GM08714 (cell line): Measurements from ENCODE around the gene CAND2.
"Not testable (repeated sequence)": the region's sequence is repeated elsewhere in the genome, so short reads cannot be mapped to it uniquely, and the experiment has no call there.

Experiments
- H3K4me3 ChIP-seq: fragments of 200-500 bp; sonication (Bioruptor generic); 2 replicates; pipeline ENCODE4 v1.5.1; 2014; ENCODE audit warnings: mild to moderate bottlenecking, low read length, inconsistent platforms
- ZNF274 ChIP-seq: IDR thresholded peaks from 2 replicates; pipeline ENCODE4 v1.6.1; 2012; ENCODE audit warnings: mild to moderate bottlenecking, low read depth, low read length

The CAND2 gene

GRCh38 chr3:12839156-12839946 is 42.9 kb downstream of the CAND2 start:
- peak overlapping the region; percentile 94 for H3K4me3 ChIP-seq
- no peak for TF ChIP-seq ZNF274

- H3K4me3 ChIP-seq, result peak overlapping the region; percentile 94
Observed at GRCh38 chr3:12840148-12840547, 43.7 kb downstream of the CAND2 start.

DNA sequence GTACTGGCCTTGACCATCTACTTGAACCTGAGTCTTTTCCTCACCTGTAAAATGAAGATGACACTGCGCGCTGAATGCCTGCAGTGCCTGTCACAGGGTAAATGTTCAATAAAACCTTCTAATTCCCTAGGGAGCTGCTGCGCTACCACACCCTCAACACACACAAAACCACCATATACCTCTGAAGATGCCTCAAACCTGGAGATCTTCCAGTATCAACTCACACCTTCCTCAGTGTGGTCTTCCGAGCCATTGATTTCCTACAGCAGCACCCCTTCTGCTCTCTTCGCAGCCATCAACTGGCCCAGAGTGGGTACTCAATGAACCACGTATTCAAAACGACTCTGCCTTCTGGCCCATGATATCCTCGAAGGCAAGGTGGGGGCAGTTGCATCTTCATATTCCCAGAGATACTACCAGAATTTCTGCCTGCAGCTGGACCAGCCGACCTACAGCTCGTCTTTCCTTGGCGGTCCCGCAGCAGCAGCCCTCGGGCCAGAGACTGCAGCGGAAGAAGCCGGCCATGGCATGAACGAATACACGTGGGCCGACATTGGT is 44.2 kb downstream of the CAND2 start:
- no peak for TF ChIP-seq ZNF274
- H3K4me3 ChIP-seq, result peak overlapping the region; percentile 94

GRCh38 chr3:12841149-12841969 is 44.9 kb downstream of the CAND2 start, which contains the start of gene RPL32:
Gene RPL32, minus strand, starts transcription at chr3:12841565. Its CDS starts 1,328 bp downstream, at chr3:12840237.
- TF ChIP-seq ZNF274, result no peak
- H3K4me3 ChIP-seq, result peak within 1 kb of the TSS; percentile 94

GRCh38 chr3:12841970-12842328 is 45.5 kb downstream of the CAND2 start:
- H3K4me3 ChIP-seq, result peak overlapping the region; percentile 26; the same call in 1 of the 2 replicates
- TF ChIP-seq ZNF274, result no peak

GRCh38 chr3:12842469-12842868 is 46.0 kb downstream of the CAND2 start:
- TF ChIP-seq ZNF274, result no peak
- no peak overlapping the region for H3K4me3 ChIP-seq

DNA sequence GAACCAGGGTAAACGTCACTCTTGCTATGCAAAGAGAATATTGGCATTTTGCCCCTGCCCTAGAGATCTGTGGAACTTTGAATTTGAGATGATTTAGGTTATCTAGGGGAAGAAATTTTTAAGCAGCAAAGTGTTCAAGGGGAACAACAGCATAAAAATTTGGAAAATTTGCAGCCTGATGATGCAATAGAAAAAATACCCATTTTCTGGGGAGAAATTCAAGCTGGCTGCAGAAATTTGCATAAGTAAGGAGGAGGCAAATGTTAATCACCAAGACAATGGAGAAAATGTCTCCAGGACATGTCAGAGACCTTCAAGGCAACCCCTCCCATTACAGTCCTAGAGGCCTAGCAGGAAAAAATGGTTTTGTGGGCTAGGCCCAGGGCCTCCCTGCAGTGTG is 49.3 kb downstream of the CAND2 start:
- TF ChIP-seq ZNF274, result no peak
- H3K4me3 ChIP-seq, result no peak overlapping the region

DNA sequence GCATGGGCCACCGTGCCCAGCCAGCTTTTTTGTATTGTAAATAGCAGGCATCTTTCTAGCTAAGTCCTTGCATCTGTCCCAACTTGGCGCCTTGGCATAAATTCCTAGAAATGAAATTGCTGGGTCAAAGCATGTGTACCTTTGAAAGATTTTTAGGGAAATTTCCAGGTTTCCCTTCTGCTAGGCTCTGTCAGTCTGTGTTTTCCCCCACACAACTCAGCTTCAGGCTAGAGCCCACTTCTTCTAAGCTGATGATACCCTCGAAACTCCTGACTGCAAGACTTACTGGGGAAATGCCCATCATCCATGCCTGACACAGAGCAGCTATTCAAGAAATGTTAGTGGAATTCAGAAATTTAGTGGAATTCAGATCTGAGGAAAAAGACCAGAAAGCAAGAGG is 55.7 kb downstream of the CAND2 start:
- no peak overlapping the region for H3K4me3 ChIP-seq
- TF ChIP-seq ZNF274, result no peak

DNA sequence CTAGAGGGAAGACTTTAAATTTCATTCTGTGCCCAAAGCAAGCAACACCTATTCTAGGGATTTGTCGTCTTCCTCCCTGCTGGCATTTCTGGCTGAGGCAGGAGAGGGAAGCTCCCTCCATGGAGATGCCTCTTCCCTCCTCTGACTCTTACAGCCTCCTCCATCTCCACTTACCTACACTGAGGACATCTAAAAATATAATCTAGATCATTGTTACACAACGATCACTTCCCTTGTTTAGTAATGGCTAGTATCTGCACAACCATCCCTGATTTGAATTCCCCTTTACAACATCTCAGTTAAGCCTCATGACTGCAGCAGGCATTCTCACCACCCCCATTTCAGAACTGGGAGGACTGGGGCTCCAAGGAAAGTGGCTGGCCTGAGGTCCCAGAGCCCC is 57.4 kb downstream of the CAND2 start:
- not testable (repeated sequence) for H3K4me3 ChIP-seq

- no peak overlapping the region for H3K4me3 ChIP-seq
- no peak for TF ChIP-seq ZNF274
Observed at GRCh38 chr3:12854565-12854964, 58.1 kb downstream of the CAND2 start.

DNA sequence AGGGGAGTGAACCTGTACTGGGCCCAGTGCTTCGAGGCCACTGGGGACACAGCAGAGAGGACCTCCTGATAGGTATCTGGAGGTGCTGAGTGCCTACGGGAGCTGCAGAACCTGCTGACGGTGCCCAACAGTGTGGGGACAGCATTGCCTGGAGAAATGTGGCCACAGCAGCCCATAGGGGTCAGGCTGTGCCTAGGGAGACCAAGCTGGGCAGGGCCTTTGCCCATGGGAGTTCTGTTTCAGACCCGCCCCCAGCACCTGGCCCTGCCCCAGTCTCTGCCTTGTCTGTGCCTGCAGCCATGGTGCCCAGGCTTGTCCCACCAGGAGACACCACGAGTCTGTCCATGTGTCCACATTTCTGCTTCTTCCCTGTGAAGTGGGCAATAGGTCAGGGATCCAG is 60.1 kb downstream of the CAND2 start:
- H3K4me3 ChIP-seq, result no peak overlapping the region
- no peak for TF ChIP-seq ZNF274

DNA sequence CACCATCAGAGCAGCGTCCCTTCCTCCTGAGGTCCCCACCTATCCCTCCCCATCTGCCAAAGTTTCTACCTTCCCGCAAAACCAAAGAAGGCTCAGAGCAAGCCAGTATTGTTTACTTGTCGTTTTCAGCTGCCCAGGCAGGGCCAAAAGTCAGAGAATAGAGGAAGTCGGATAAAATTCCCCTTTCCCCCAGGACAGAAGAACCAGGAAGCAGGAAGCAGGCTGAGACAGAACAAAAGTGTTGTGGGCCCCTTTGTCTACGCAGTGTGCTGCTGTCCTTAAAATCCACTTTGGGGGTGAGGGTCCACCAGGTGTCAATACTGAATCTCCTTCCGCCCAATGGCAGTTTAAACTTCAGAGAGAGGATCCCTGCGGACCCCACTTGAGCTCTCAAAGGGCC is 63.4 kb downstream of the CAND2 start:
- no peak overlapping the region for H3K4me3 ChIP-seq
- TF ChIP-seq ZNF274, result no peak

DNA sequence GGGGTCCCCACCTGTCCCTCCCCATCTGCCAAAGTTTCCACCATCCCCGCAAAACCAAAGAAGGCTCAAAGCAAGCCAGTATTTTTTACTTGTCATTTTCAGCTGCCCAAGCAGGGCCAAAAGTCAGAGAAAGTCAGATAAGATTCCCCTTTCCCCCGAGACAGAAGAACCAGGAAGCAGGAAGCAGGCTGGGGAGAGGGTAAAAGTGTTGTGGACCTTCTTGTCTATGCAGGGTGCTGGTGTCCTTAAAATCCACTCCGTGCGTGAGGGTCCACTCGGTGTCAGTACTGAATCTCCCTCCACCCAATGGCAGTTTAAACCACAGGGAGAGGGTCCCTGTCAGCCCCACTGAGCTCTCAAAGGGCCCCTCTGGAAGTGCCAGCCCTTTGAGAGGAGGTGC is 65.1 kb downstream of the CAND2 start:
- H3K4me3 ChIP-seq, result no peak overlapping the region
- no peak for TF ChIP-seq ZNF274

DNA sequence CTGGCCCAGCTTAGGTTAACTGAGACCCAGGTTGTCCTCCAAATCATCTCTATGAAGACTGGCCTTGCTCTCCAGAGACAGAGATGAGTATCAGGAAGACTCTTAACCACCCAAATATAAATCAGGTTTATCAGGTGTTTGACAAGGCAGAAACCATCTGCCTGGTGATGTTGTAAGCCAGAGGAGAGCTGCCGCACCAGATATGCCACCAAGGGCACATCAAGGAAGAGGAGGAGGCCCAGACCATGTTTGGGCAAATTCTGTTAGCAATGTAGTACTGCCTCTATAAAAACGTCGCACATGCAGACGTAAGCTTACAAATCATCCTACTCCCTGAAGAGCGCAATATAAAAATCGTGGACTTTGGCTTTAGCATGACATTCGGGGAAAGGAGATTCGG is 65.9 kb downstream of the CAND2 start:
- no peak overlapping the region for H3K4me3 ChIP-seq

GRCh38 chr3:12865271-12865670 is 68.8 kb downstream of the CAND2 start:
- no peak for TF ChIP-seq ZNF274
- H3K4me3 ChIP-seq, result no peak overlapping the region

More for the DNA sequence above, 65.9 kb downstream of the CAND2 start:
- TF ChIP-seq ZNF274, result no peak
